ENCODE data around the gene KIF2A.

The KIF2A gene

DNA sequence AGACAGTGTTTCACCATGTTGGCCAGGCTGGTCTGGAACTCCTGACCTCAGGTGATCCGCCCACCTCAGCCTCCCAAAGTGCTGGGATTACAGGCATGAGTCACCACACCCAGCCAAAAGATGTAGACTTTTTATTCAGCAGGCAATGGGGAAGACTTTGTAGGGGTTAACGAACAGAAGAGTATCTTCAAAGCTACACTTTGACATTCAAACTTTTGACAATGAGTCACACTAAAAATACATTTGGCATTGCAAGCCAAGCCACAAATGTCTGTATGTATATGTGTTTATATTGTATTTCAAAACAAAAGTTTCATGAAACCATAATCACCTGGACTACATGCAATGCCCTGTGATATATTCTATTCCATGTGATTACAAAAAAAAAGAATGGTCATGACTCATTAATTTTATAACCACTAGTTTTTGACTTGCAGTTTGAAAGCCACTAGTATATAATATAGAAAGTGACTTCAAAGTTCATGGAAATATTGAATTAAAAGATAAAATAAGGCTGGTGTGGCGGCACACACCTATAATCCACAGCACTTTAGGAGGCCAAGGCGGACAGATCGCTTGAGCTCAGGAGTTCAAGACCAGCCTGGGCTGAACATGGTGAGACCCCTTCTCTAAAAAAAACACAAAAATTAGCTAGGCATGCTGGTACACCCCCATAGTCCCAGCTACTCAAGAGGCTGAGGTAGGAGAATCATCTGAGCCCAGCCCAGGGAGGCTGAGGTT lies 89.4 kb downstream of the KIF2A start (continued):
- TF ChIP-seq, protein P1, sequence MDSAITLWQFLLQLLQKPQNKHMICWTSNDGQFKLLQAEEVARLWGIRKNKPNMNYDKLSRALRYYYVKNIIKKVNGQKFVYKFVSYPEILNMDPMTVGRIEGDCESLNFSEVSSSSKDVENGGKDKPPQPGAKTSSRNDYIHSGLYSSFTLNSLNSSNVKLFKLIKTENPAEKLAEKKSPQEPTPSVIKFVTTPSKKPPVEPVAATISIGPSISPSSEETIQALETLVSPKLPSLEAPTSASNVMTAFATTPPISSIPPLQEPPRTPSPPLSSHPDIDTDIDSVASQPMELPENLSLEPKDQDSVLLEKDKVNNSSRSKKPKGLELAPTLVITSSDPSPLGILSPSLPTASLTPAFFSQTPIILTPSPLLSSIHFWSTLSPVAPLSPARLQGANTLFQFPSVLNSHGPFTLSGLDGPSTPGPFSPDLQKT (IDR thresholded peaks at IDR 0.05; ENCODE audit: borderline replicate concordance, low read depth, low read length): no peak
- no peak for TF ChIP-seq ZNF138 (tag by site-specific recombination; IDR thresholded peaks at IDR 0.05; ENCODE audit: borderline replicate concordance)
- TF ChIP-seq ZNF354C (tag by site-specific recombination; IDR thresholded peaks at IDR 0.05; ENCODE audit: borderline replicate concordance, low read depth): no peak
- TF ChIP-seq SP3 (tag by site-specific recombination; IDR thresholded peaks at IDR 0.05): no peak
- TF ChIP-seq ZNF394 (tag by site-specific recombination; IDR thresholded peaks at IDR 0.05; ENCODE audit: borderline replicate concordance): peak; percentile 61; the same call in 1 of the 2 replicates
- no peak for TF ChIP-seq ZNF843 (tag by site-specific recombination; IDR thresholded peaks at IDR 0.05)
- peak; percentile 54 for TF ChIP-seq ZNF600 (tag by site-specific recombination; IDR thresholded peaks at IDR 0.05)
- peak; percentile 25; the same call in 1 of the 2 replicates for TF ChIP-seq ZNF10 (tag by site-specific recombination; IDR thresholded peaks at IDR 0.05)
- TF ChIP-seq ZNF311 (tag by site-specific recombination; IDR thresholded peaks at IDR 0.05; ENCODE audit: borderline replicate concordance): no peak
- no peak for TF ChIP-seq KLF16 (tag by site-specific recombination; IDR thresholded peaks at IDR 0.05)
- no peak for TF ChIP-seq ZNF654 (tag by site-specific recombination; IDR thresholded peaks at IDR 0.05; ENCODE audit: low read depth)

DNA sequence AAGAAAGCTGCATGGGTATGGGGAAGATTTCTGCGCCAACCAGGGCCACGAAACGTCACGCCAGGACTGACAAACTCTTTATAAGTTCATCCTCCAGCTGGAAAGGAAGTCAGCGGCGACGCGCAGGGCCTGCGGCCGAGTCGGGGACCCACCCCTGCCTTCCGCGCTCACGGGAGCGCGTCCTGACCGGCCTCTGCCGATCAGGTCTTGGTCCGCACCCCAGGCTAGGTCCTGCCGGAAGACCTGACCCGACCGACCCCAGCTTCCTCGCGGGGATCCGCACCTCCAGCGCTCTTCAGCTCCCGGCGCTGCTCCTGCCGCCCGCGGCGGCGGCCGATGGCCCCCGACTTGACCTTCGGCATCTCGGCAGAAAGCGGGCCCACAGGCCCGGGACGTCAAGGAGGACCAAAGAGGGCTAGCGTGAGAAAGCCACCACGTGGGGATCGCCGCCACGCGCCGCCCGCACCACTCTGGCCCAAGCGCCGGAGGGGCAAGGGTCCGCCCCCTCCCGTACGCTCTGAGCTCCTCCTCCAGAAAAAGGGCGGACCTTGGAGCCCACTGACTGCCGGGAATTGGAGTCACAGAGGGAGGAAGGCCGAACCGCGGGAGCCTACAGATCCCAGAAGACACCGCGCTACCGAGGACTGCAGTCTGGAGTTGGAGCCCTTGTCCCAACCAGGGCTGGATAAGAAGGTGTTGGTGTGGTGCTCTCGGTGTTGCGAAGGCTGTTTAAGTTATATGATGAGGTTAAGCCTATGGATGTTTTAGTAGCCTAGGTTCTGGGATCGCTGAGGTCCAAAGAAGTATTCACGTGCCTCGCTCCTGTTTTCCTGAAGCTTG lies 97.6 kb downstream of the KIF2A start, which contains the start of gene DIMT1:
TSS of gene DIMT1 (minus strand) at position 495 of the 840 bp plus-strand sequence. CDS start at position 362, 133 bp downstream.
- CTCF ChIA-PET: interaction anchor here (0.6 to 1.3 kb wide), 2 partner anchors 66 to 179 kb away, joined by 3 to 5 read pairs; no protein-coding TSS in a partner anchor
- H3K4me1 ChIP-seq (ENCODE audit: control insufficient read depth, insufficient read depth, low read length): no peaks in the 10 kb centered on the region
- peak within 1 kb of the TSS; percentile 98 for H3K4me3 ChIP-seq (ENCODE audit: low read depth, low read length)
- no peaks in the 10 kb centered on the region for H3K9me3 ChIP-seq (ENCODE audit: control insufficient read depth, insufficient read depth, low read depth, low read length)
- POLR2A ChIA-PET: interaction anchor here (0.6 to 3.5 kb wide), 19 partner anchors 9 to 98 kb away, joined by 3 to 92 read pairs (median 6); partner anchors contain the start of genes IPO11 and KIF2A
- peak within 1 kb of the TSS; percentile 79 for H3K27ac ChIP-seq (ENCODE audit: extremely low read depth, low read depth, low read length)
- H3K36me3 ChIP-seq (ENCODE audit: control insufficient read depth in 2 of 2, insufficient read depth in 1 of 2, low read length in 2 of 2): peaks cover 16 to 30% of the 10 kb centered on the region in 2 experiments
- no peak for TF ChIP-seq ZSCAN16 (tag by site-specific recombination; IDR thresholded peaks at IDR 0.05)
- peak; percentile 27; the same call in 1 of the 2 replicates for TF ChIP-seq GLIS1 (tag by site-specific recombination; IDR thresholded peaks at IDR 0.05)
- TF ChIP-seq, protein P2, sequence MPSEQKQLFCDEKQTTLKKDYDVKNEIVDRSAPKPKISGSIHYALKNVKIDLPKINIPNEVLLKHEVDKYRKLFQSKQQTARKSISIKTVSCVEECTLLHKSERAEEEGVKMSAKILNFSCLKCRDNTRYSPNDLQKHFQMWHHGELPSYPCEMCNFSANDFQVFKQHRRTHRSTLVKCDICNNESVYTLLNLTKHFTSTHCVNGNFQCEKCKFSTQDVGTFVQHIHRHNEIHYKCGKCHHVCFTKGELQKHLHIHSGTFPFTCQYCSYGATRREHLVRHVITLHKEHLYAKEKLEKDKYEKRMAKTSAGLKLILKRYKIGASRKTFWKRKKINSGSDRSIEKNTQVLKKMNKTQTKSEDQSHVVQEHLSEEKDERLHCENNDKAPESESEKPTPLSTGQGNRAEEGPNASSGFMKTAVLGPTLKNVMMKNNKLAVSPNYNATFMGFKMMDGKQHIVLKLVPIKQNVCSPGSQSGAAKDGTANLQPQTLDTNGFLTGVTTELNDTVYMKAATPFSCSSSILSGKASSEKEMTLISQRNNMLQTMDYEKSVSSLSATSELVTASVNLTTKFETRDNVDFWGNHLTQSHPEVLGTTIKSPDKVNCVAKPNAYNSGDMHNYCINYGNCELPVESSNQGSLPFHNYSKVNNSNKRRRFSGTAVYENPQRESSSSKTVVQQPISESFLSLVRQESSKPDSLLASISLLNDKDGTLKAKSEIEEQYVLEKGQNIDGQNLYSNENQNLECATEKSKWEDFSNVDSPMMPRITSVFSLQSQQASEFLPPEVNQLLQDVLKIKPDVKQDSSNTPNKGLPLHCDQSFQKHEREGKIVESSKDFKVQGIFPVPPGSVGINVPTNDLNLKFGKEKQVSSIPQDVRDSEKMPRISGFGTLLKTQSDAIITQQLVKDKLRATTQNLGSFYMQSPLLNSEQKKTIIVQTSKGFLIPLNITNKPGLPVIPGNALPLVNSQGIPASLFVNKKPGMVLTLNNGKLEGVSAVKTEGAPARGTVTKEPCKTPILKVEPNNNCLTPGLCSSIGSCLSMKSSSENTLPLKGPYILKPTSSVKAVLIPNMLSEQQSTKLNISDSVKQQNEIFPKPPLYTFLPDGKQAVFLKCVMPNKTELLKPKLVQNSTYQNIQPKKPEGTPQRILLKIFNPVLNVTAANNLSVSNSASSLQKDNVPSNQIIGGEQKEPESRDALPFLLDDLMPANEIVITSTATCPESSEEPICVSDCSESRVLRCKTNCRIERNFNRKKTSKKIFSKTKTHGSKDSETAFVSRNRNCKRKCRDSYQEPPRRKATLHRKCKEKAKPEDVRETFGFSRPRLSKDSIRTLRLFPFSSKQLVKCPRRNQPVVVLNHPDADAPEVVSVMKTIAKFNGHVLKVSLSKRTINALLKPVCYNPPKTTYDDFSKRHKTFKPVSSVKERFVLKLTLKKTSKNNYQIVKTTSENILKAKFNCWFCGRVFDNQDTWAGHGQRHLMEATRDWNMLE (tag by site-specific recombination; conservative IDR thresholded peaks at IDR 0.05; ENCODE audit: low read depth): no peak
- TF ChIP-seq GLI2 (tag by site-specific recombination; IDR thresholded peaks at IDR 0.05; ENCODE audit: borderline replicate concordance, low read depth): no peak
- no peak for TF ChIP-seq ZNF830 (tag by site-specific recombination; IDR thresholded peaks at IDR 0.05; ENCODE audit: low read depth)
- TF ChIP-seq ZBTB48 (tag by site-specific recombination; IDR thresholded peaks at IDR 0.05): peak; percentile 76; the same call in 1 of the 2 replicates
- TF ChIP-seq, protein P3, sequence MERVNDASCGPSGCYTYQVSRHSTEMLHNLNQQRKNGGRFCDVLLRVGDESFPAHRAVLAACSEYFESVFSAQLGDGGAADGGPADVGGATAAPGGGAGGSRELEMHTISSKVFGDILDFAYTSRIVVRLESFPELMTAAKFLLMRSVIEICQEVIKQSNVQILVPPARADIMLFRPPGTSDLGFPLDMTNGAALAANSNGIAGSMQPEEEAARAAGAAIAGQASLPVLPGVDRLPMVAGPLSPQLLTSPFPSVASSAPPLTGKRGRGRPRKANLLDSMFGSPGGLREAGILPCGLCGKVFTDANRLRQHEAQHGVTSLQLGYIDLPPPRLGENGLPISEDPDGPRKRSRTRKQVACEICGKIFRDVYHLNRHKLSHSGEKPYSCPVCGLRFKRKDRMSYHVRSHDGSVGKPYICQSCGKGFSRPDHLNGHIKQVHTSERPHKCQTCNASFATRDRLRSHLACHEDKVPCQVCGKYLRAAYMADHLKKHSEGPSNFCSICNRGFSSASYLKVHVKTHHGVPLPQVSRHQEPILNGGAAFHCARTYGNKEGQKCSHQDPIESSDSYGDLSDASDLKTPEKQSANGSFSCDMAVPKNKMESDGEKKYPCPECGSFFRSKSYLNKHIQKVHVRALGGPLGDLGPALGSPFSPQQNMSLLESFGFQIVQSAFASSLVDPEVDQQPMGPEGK (tag by site-specific recombination; IDR thresholded peaks at IDR 0.05): peak; percentile 95
- TF ChIP-seq, protein P4, sequence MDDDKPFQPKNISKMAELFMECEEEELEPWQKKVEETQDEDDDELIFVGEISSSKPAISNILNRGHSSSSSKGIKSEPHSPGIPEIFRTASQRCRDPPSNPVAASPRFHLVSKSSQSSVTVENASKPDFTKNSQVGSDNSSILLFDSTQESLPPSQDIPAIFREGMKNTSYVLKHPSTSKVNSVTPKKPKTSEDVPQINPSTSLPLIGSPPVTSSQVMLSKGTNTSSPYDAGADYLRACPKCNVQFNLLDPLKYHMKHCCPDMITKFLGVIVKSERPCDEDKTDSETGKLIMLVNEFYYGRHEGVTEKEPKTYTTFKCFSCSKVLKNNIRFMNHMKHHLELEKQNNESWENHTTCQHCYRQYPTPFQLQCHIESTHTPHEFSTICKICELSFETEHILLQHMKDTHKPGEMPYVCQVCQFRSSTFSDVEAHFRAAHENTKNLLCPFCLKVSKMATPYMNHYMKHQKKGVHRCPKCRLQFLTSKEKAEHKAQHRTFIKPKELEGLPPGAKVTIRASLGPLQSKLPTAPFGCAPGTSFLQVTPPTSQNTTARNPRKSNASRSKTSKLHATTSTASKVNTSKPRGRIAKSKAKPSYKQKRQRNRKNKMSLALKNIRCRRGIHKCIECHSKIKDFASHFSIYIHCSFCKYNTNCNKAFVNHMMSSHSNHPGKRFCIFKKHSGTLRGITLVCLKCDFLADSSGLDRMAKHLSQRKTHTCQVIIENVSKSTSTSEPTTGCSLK (tag by site-specific recombination; IDR thresholded peaks at IDR 0.05): no peak
- TF ChIP-seq, protein P5, sequence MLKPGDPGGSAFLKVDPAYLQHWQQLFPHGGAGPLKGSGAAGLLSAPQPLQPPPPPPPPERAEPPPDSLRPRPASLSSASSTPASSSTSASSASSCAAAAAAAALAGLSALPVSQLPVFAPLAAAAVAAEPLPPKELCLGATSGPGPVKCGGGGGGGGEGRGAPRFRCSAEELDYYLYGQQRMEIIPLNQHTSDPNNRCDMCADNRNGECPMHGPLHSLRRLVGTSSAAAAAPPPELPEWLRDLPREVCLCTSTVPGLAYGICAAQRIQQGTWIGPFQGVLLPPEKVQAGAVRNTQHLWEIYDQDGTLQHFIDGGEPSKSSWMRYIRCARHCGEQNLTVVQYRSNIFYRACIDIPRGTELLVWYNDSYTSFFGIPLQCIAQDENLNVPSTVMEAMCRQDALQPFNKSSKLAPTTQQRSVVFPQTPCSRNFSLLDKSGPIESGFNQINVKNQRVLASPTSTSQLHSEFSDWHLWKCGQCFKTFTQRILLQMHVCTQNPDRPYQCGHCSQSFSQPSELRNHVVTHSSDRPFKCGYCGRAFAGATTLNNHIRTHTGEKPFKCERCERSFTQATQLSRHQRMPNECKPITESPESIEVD (tag by site-specific recombination; IDR thresholded peaks at IDR 0.05): no peak
- TF ChIP-seq ZNF266 (tag by site-specific recombination; IDR thresholded peaks at IDR 0.05; ENCODE audit: low read depth): no peak
